ENCODE data around the gene ZNF580.

The ZNF580 gene

GRCh38 chr19:55643887-55644176 is 3.0 kb downstream of the ZNF580 start:
- Histone ChIP-seq H3K36me3 (peaks cover 22% of the 10 kb centered on the region), H3K4me1 (peaks cover 68% of the 10 kb centered on the region), H4K20me1 (peaks cover 14% of the 10 kb centered on the region; the same call in 1 of the 2 replicates), H3K27ac (peak overlapping the region; percentile 92), H3K9ac (peak overlapping the region; percentile 94), H3K4me3 (peak overlapping the region; percentile 89), H3K9me3 (no peaks in the 10 kb centered on the region), H3K27me3 (no peaks in the 10 kb centered on the region), H3K4me2 (peak overlapping the region; percentile 98)
- no peak for TF ChIP-seq Cebpa-rat (IDR thresholded peaks at IDR 0.05)

- peak overlapping the region; percentile 89 for H3K4me3 ChIP-seq
- no peak for TF ChIP-seq Cebpa-rat (IDR thresholded peaks at IDR 0.05)
- peaks cover 14% of the 10 kb centered on the region; the same call in 1 of the 2 replicates for H4K20me1 ChIP-seq
- peak overlapping the region; percentile 98 for H3K4me2 ChIP-seq
- peaks cover 22% of the 10 kb centered on the region for H3K36me3 ChIP-seq
- H3K4me1 ChIP-seq = peaks cover 68% of the 10 kb centered on the region
- no peaks in the 10 kb centered on the region for H3K9me3 ChIP-seq
- no peaks in the 10 kb centered on the region for H3K27me3 ChIP-seq
- peak overlapping the region; percentile 94 for H3K9ac ChIP-seq
- peak overlapping the region; percentile 92 for H3K27ac ChIP-seq
Observed at GRCh38 chr19:55644191-55644833, 3.5 kb downstream of the ZNF580 start.

GRCh38 chr19:55644842-55645511 is 4.2 kb downstream of the ZNF580 start:
- Histone ChIP-seq H4K20me1 (peaks cover 14% of the 10 kb centered on the region; the same call in 1 of the 2 replicates), H3K9me3 (no peaks in the 10 kb centered on the region), H3K4me2 (peak overlapping the region; percentile 98), H3K36me3 (peaks cover 22% of the 10 kb centered on the region), H3K9ac (peak overlapping the region; percentile 94), H3K4me1 (peaks cover 68% of the 10 kb centered on the region), H3K27ac (peak overlapping the region; percentile 92), H3K27me3 (no peaks in the 10 kb centered on the region), H3K4me3 (peak overlapping the region; percentile 89)
- TF ChIP-seq Cebpa-rat (IDR thresholded peaks at IDR 0.05) = no peak

GRCh38 chr19:55645512-55645881 is 4.7 kb downstream of the ZNF580 start:
- Histone ChIP-seq H3K9ac (peak overlapping the region; percentile 94), H3K27me3 (no peaks in the 10 kb centered on the region), H3K9me3 (no peaks in the 10 kb centered on the region), H4K20me1 (peaks cover 14% of the 10 kb centered on the region; the same call in 1 of the 2 replicates), H3K4me3 (peak overlapping the region; percentile 89), H3K4me2 (peak overlapping the region; percentile 98), H3K4me1 (peaks cover 68% of the 10 kb centered on the region), H3K36me3 (peaks cover 28% of the 10 kb centered on the region), H3K27ac (no peak overlapping the region)
- TF ChIP-seq Cebpa-rat (IDR thresholded peaks at IDR 0.05) = no peak

GRCh38 chr19:55646889-55647731 is 6.3 kb downstream of the ZNF580 start:
- H3K9me3 ChIP-seq = no peaks in the 10 kb centered on the region
- H3K36me3 ChIP-seq = peaks cover 44% of the 10 kb centered on the region
- peak overlapping the region; percentile 80 for H3K4me3 ChIP-seq

GRCh38 chr19:55647732-55648584 is 7.2 kb downstream of the ZNF580 start, which contains the start of gene CCDC106:
Gene CCDC106 (plus strand): TSS chr19:55648212. CDS start chr19:55649047, 835 bp downstream.
- Histone ChIP-seq H3K9ac (peak within 1 kb of the TSS; percentile 97), H3K27me3 (no peaks in the 10 kb centered on the region), H3K36me3 (peaks cover 52% of the 10 kb centered on the region), H3K27ac (peak within 1 kb of the TSS; percentile 99), H4K20me1 (peaks cover 14% of the 10 kb centered on the region; the same call in 1 of the 2 replicates), H3K9me3 (no peaks in the 10 kb centered on the region), H3K4me1 (peaks cover 66% of the 10 kb centered on the region), H3K4me3 (peak within 1 kb of the TSS; percentile 80), H3K4me2 (peak within 1 kb of the TSS; percentile 97)
- TF ChIP-seq Cebpa-rat (IDR thresholded peaks at IDR 0.05) = no peak

More at GRCh38 chr19:55646889-55647731, 6.3 kb downstream of the ZNF580 start:
- peaks cover 70% of the 10 kb centered on the region for H3K4me1 ChIP-seq
- H3K27ac ChIP-seq = peak overlapping the region; percentile 99
- peaks cover 14% of the 10 kb centered on the region; the same call in 1 of the 2 replicates for H4K20me1 ChIP-seq
- H3K4me2 ChIP-seq = peak overlapping the region; percentile 97
- H3K9ac ChIP-seq = peak overlapping the region; percentile 97
- H3K27me3 ChIP-seq = no peaks in the 10 kb centered on the region
- TF ChIP-seq Cebpa-rat (IDR thresholded peaks at IDR 0.05) = no peak

- peak overlapping the region; percentile 97 for H3K9ac ChIP-seq
- H3K36me3 ChIP-seq = peaks cover 54% of the 10 kb centered on the region
- no peaks in the 10 kb centered on the region for H3K9me3 ChIP-seq
- H3K27me3 ChIP-seq = no peaks in the 10 kb centered on the region
- peaks cover 14% of the 10 kb centered on the region; the same call in 1 of the 2 replicates for H4K20me1 ChIP-seq
- TF ChIP-seq Cebpa-rat (IDR thresholded peaks at IDR 0.05) = no peak
- peak overlapping the region; percentile 99 for H3K27ac ChIP-seq
- H3K4me3 ChIP-seq = peak overlapping the region; percentile 80
- peaks cover 67% of the 10 kb centered on the region for H3K4me1 ChIP-seq
- H3K4me2 ChIP-seq = peak overlapping the region; percentile 97
Observed at GRCh38 chr19:55648585-55649267, 7.9 kb downstream of the ZNF580 start.

GRCh38 chr19:55649268-55650125 is 8.7 kb downstream of the ZNF580 start:
- Histone ChIP-seq H3K4me1 (peaks cover 63% of the 10 kb centered on the region), H3K4me2 (peak overlapping the region; percentile 97), H4K20me1 (peaks cover 9% of the 10 kb centered on the region; the same call in 1 of the 2 replicates), H3K27ac (peak overlapping the region; percentile 99), H3K9ac (peak overlapping the region; percentile 97), H3K9me3 (no peaks in the 10 kb centered on the region), H3K27me3 (no peaks in the 10 kb centered on the region), H3K4me3 (peak overlapping the region; percentile 80), H3K36me3 (peaks cover 51% of the 10 kb centered on the region)
- no peak for TF ChIP-seq Cebpa-rat (IDR thresholded peaks at IDR 0.05)
